Endothelial cell (in vitro differentiated cells): ENCODE data around the gene B3GLCT. TPM values are rescaled to one million over a fixed set of nuclear protein-coding genes. Genes with fewer than 3 reads are reported as not detected.

Source experiments
- DNase-seq: peaks from one replicate; pipeline ENCODE4 v3.0.0; 2021; ENCODE audit warnings: low spot score
- H3K27ac Mint-ChIP-seq: one replicate; pipeline ENCODE4 v1.8.0; 2021; ENCODE audit warnings: mixed read lengths, inconsistent platforms; ENCODE audit not compliant: unreplicated experiment
- H3K27me3 Mint-ChIP-seq: one replicate; pipeline ENCODE4 v1.8.0; 2021; ENCODE audit warnings: mild to moderate bottlenecking, moderate library complexity, mixed read lengths, inconsistent platforms; ENCODE audit not compliant: unreplicated experiment
- H3K36me3 Mint-ChIP-seq: one replicate; pipeline ENCODE4 v1.8.0; 2021; ENCODE audit warnings: mild to moderate bottlenecking, low read depth, mixed read lengths, inconsistent platforms; ENCODE audit not compliant: unreplicated experiment
- H3K4me1 Mint-ChIP-seq: one replicate; pipeline ENCODE4 v1.8.0; 2021; ENCODE audit warnings: mild to moderate bottlenecking, mixed read lengths, inconsistent platforms; ENCODE audit not compliant: unreplicated experiment
- H3K4me3 Mint-ChIP-seq: one replicate; pipeline ENCODE4 v1.8.0; 2021; ENCODE audit warnings: mild to moderate bottlenecking, mixed read lengths, inconsistent platforms; ENCODE audit not compliant: unreplicated experiment
- H3K9me3 Mint-ChIP-seq: one replicate; pipeline ENCODE4 v1.8.0; 2021; ENCODE audit warnings: mixed read lengths, inconsistent platforms; ENCODE audit not compliant: unreplicated experiment
- CTCF ChIP-seq: fragments of 200-600 bp; sonication (generic); IDR thresholded peaks from one replicate; pipeline ENCODE4 v1.5.0; 2021; ENCODE audit warnings: antibody characterized with exemption; ENCODE audit not compliant: unreplicated experiment
- total RNA-seq: library from RNA; stranded (reverse); fragmentation: NEBNext Ultra II Directional; extraction: Animal tissue kit (Norgen Biotek cat#: 25700); gene quantifications from one replicate; pipeline ENCODE4 v1.2.1, GENCODE V29; 2021; ENCODE audit not compliant: unreplicated experiment

Gene B3GLCT
- total RNA-seq, 1 donor from 2014 or later, result 9.8 TPM

GRCh38 chr13:31263346-31263745 lies 63.6 kb downstream of the B3GLCT start:
- no peaks in the 10 kb centered on the region for H3K9me3 Mint-ChIP-seq

GRCh38 chr13:31264151-31264550 lies 64.4 kb downstream of the B3GLCT start:
- peaks cover 23% of the 10 kb centered on the region for H3K36me3 Mint-ChIP-seq
- no peak for DNase-seq
- H3K9me3 Mint-ChIP-seq, result no peaks in the 10 kb centered on the region
- no peak for TF ChIP-seq CTCF
- no peak overlapping the region for H3K4me3 Mint-ChIP-seq
- H3K27ac Mint-ChIP-seq, result no peak overlapping the region
- peaks cover 2% of the 10 kb centered on the region for H3K4me1 Mint-ChIP-seq
- peaks cover 2% of the 10 kb centered on the region for H3K27me3 Mint-ChIP-seq

More at GRCh38 chr13:31263346-31263745, 63.6 kb downstream of the B3GLCT start:
- Mint-ChIP-seq H3K27ac (no peak overlapping the region), H3K4me3 (no peak overlapping the region), H3K4me1 (peaks cover 2% of the 10 kb centered on the region), H3K27me3 (peaks cover 2% of the 10 kb centered on the region), H3K36me3 (peaks cover 21% of the 10 kb centered on the region)
- TF ChIP-seq CTCF, result no peak
- DNase-seq, result no peak

GRCh38 chr13:31267126-31267784 lies 67.5 kb downstream of the B3GLCT start:
- peaks cover 36% of the 10 kb centered on the region for H3K36me3 Mint-ChIP-seq
- TF ChIP-seq CTCF, result no peak
- no peak overlapping the region for H3K27ac Mint-ChIP-seq

GRCh38 chr13:31274390-31274789 lies 74.6 kb downstream of the B3GLCT start:
- H3K36me3 Mint-ChIP-seq, result peaks cover 42% of the 10 kb centered on the region
- no peak overlapping the region for H3K27ac Mint-ChIP-seq
- peaks cover 2% of the 10 kb centered on the region for H3K27me3 Mint-ChIP-seq
- peak overlapping the region; percentile 70 for H3K4me3 Mint-ChIP-seq
- no peak for TF ChIP-seq CTCF
- no peaks in the 10 kb centered on the region for H3K4me1 Mint-ChIP-seq
- no peaks in the 10 kb centered on the region for H3K9me3 Mint-ChIP-seq
- no peak for DNase-seq

More at GRCh38 chr13:31267126-31267784, 67.5 kb downstream of the B3GLCT start:
- H3K9me3 Mint-ChIP-seq, result no peaks in the 10 kb centered on the region
- H3K4me1 Mint-ChIP-seq, result peaks cover under 1% of the 10 kb centered on the region
- DNase-seq, result no peak
- H3K27me3 Mint-ChIP-seq, result peaks cover 2% of the 10 kb centered on the region
- no peak overlapping the region for H3K4me3 Mint-ChIP-seq

- no peaks in the 10 kb centered on the region for H3K9me3 Mint-ChIP-seq
- TF ChIP-seq CTCF, result no peak
- H3K36me3 Mint-ChIP-seq, result peaks cover 30% of the 10 kb centered on the region
- H3K27ac Mint-ChIP-seq, result no peak overlapping the region
- H3K4me3 Mint-ChIP-seq, result no peak overlapping the region
- no peaks in the 10 kb centered on the region for H3K4me1 Mint-ChIP-seq
- no peak for DNase-seq
- peaks cover 4% of the 10 kb centered on the region for H3K27me3 Mint-ChIP-seq
Measured at GRCh38 chr13:31276421-31276820, 76.6 kb downstream of the B3GLCT start.
